LNCaP clone FGC (cell line): ENCODE data around the gene DENND11.

Experiments used
- DNase-seq: peaks from one replicate; pipeline ENCODE4 v3.0.0-alpha.2; 2011; ENCODE audit warnings: low read depth
- H3K4me3 ChIP-seq: 2 replicates; pipeline ENCODE4 v1.5.1; 2011; ENCODE audit warnings: mild to moderate bottlenecking, low read depth, low read length, control low read depth
- CTCF ChIP-seq: IDR thresholded peaks from 2 replicates; pipeline ENCODE4 v1.5.1; 2012; ENCODE audit warnings: mild to moderate bottlenecking; ENCODE audit not compliant: control insufficient read depth, insufficient read depth; ENCODE audit errors: extremely low read depth

Gene DENND11

GRCh38 chr7:141652691-141653090 lies 49.3 kb downstream of the DENND11 start:
- DNase-seq: no peak
- H3K4me3 ChIP-seq: no peak overlapping the region
- TF ChIP-seq CTCF: no peak
